AG09319 (cell line): ENCODE measurements around the gene CTIF.

Experiments
- DNase-seq: peaks from one replicate; pipeline ENCODE4 v3.0.0-alpha.2; 2010; ENCODE audit warnings: low read depth; ENCODE audit errors: extremely low read depth
- CTCF ChIP-seq: IDR thresholded peaks from 2 replicates; pipeline ENCODE4 v1.5.1; 2011; ENCODE audit warnings: low read depth, mild to moderate bottlenecking, inconsistent platforms, low read length, moderate library complexity

Gene CTIF

GRCh38 chr18:48790869-48791635, 252.2 kb downstream of the CTIF start:
- no peak for DNase-seq
- no peak for TF ChIP-seq CTCF

GRCh38 chr18:48791636-48792105, 252.8 kb downstream of the CTIF start:
- TF ChIP-seq CTCF: no peak
- no peak for DNase-seq

- no peak for TF ChIP-seq CTCF
- DNase-seq: no peak
Measured at GRCh38 chr18:48792141-48792540, 253.3 kb downstream of the CTIF start.

GRCh38 chr18:48792611-48793380, 254.0 kb downstream of the CTIF start:
- no peak for TF ChIP-seq CTCF
- no peak for DNase-seq

GRCh38 chr18:48794251-48794970, 255.6 kb downstream of the CTIF start:
- no peak for DNase-seq
- TF ChIP-seq CTCF: no peak

- no peak for DNase-seq
- no peak for TF ChIP-seq CTCF
Measured at GRCh38 chr18:48795696-48796095, 256.9 kb downstream of the CTIF start.
